Astrocyte of the spinal cord (primary cell): Measurements from ENCODE around the gene SSH2.
"Not testable (repeated sequence)": the region's sequence is repeated elsewhere in the genome, so short reads cannot be mapped to it uniquely, and the experiment has no call there.

Experiments
- DNase-seq: peaks from one replicate; pipeline ENCODE4 v3.0.0; 2011; ENCODE audit warnings: low read depth, low spot score
- H3K4me3 ChIP-seq: 2 replicates; pipeline ENCODE4 v1.5.1; 2011; ENCODE audit warnings: low read depth, mild to moderate bottlenecking, low read length, moderate library complexity
- in situ Hi-C: cut with HindIII; loops from 2 replicates; pipeline ENCODE4 v1.10.0; 2017; ENCODE audit warnings: low sequenced_read_pairs
- TF ChIP-seq, protein P1 (sequence below): IDR thresholded peaks from 2 replicates; pipeline ENCODE4 v1.5.1; 2012; ENCODE audit warnings: low read depth, mild to moderate bottlenecking, low read length, inconsistent platforms

Gene SSH2

DNA sequence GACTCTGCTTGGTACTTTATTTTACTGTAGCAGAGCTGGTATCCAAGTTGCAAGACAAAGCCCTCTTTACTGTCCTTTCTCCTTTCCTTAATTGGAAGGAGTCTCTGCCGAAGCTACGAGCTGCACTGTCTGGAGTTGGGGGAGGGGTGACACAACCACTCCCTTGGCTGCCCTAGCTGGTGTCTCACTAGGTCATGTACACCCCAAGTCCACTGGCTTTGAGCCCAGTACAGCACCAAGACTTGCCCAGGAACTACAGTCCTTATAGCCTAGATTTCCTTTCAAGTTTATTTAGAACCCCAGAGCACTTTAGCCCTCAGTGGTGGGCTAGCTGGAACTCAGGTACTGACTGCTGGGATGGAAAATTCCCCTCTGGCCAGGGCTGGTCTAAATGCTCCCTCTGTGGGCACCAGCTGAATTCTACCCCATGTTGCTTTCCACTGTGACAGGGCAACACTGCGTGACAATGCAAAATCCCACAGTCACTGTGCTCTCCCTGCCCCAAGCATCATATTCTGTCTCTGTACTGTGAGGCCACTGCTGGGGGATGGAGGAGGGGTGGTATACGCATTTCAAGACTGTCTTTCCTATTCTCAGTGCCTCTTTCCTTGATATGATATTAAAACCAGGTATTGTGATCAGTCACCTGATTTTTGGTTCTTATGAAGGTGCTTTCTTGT is 29.8 kb upstream of the SSH2 start:
- in situ Hi-C loops = no loop called here
- DNase-seq = no peak
- TF ChIP-seq, protein P1, sequence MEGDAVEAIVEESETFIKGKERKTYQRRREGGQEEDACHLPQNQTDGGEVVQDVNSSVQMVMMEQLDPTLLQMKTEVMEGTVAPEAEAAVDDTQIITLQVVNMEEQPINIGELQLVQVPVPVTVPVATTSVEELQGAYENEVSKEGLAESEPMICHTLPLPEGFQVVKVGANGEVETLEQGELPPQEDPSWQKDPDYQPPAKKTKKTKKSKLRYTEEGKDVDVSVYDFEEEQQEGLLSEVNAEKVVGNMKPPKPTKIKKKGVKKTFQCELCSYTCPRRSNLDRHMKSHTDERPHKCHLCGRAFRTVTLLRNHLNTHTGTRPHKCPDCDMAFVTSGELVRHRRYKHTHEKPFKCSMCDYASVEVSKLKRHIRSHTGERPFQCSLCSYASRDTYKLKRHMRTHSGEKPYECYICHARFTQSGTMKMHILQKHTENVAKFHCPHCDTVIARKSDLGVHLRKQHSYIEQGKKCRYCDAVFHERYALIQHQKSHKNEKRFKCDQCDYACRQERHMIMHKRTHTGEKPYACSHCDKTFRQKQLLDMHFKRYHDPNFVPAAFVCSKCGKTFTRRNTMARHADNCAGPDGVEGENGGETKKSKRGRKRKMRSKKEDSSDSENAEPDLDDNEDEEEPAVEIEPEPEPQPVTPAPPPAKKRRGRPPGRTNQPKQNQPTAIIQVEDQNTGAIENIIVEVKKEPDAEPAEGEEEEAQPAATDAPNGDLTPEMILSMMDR = no peak
- H3K4me3 ChIP-seq = no peak overlapping the region

DNA sequence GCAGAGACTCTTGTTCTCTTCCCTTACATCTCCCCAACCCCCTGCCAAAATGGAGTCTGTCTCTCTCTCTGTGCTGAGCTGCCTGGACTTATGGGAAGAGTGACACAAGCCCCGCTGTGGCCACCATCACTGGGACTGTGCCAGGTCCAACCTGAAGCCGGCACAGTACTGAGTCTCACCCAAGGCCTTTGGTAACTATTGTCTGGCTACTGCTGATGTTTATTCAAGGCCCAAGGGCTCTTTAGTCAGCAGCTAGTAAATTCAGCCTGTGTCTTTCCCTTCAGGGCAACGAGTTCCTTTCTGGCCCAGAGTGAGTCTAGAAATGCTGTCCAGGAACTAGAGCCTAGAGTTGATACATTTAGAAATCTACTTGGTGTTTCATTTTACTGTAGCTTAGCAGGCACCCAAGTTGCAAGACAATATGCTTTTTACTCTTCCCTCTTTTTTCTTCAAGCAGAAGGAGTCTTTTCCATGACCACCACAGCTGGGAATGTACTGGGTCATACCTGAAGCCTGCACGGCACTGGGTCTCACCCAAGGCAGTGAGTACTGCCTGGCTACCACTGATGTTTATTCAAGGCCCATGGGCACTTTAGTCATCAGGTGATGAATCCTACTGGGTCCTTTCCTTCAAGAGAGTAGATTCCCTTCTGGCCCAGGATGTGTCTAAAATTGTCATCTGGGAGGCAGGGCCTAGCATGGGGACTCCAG is 29.1 kb upstream of the SSH2 start:
- DNase-seq = peak; percentile 17
- no peak overlapping the region for H3K4me3 ChIP-seq
- in situ Hi-C loops = no loop called here
- TF ChIP-seq, protein P1 = no peak

DNA sequence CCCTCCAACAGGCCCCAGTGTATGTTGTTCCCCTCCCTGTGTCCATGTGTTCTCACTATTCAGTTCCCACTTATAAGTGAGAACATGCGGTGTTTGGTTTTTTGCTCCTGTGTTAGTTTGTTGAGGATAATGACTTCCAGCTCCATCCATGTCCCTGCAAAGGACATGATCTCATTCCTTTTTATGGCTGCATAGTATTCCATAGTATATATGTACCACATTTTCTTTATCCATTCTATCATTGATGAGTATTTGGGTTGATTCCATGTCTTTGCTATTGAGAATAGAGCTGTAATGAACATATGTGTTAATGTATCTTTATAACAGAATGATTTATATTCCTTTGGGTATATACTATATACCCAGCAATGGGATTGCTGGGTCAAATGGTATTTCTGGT is 27.5 kb upstream of the SSH2 start:
- in situ Hi-C loops, DNase-seq, H3K4me3 ChIP-seq: not testable (repeated sequence)

DNA sequence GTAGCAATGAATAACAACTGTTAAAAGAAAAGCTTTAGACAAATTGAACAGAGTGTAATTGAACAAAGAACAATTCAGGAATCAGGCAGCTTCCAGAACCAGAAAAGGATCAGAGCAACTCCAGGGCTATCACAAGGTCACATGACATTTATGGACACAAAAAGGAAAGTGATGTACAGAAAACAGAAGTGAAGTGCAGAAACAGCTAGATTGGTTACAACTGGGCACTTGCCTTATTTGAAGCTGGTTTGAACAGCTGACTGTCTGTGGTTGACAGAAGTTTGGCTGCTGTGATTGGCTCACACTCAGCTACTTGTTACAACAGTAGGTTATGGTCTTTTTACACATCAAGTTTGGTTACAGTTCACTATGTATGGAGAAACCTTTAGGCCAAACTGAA is 26.2 kb upstream of the SSH2 start:
- DNase-seq = no peak
- TF ChIP-seq, protein P1 = no peak
- in situ Hi-C loops = no loop called here
- H3K4me3 ChIP-seq = no peak overlapping the region

DNA sequence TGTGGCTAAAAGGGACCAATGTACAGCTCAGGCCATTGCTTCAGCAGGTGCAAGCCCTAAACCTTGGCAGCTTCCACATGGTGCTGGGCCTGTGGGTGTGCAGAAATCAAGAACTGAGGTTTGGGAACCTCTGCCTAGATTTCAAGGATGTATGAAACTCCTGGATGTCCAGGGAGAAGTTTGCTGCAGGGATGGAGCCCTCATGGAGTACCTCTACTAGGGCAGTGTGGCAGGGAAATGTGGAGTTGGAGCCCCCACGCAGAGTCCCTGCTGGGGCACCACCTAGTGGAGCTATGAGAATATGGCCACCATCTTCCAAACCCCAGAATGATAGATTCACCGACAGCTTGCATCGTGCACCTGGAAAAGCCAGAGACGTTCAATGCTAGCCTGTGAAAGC is 24.4 kb upstream of the SSH2 start:
- H3K4me3 ChIP-seq = no peak overlapping the region
- no peak for DNase-seq
- TF ChIP-seq, protein P1 = peak; percentile 2
- in situ Hi-C loops = no loop called here

DNA sequence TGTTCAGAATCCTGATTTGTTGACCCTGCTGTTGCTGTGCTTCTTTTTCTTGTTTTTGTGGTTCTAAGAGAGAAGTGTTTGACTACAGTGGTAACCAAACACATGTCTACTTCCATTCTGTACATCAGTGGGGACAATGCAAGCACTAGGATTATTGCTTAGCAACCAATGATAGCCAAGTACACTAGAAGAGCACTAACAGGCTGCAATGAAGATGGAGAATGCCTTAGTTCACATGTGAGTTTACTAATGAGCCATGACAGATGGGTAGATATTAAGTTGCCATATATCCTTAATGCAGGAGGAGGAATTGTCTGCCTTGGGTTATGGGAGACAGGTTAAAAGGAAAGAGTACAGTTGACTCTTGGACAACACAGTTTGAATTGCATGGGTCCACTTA is 19.7 kb upstream of the SSH2 start:
- TF ChIP-seq, protein P1 = no peak
- in situ Hi-C loops = no loop called here
- H3K4me3 ChIP-seq = no peak overlapping the region
- no peak for DNase-seq

DNA sequence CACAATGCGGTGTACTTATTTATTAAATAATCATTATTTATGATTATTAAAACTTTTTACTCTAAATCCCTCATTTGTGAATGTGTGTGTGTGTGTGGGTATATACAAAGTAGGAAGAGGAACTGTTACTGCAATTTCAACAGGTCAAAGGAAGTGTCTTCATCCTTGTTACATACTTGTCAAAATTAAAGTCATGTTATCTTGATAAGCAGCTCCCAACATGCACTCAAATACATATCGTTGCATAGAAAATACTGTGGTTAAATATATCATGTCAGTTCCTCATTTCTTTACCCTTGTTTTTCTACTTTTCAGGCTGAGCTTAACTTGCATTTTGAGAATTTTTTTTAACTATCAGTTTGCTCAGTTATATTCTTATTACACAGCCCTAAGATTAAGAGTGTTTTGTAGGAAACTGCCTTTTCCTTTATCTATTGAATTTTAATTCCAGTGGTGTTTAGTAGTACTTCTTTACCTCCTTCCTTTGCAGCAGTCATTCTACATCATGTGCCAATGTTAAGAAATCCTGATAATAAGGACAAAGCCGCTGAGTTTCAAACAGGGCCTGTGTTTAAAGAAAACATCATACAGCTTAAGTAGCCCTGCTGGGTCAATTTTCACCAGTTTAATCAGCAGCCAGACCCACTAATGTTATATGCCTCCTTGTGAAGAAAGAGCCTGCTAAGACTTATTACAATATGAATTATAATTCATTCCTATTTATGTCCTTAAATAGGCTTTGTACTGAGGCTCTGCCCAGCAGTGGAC is 18.6 kb upstream of the SSH2 start:
- H3K4me3 ChIP-seq = no peak overlapping the region
- no peak for DNase-seq
- TF ChIP-seq, protein P1 = no peak
- in situ Hi-C loops = no loop called here
